Kidney (tissue), 14 donors: ENCODE measurements around the gene ACTC1. TPM values are rescaled to one million over a fixed set of nuclear protein-coding genes. Genes with fewer than 3 reads are reported as not detected.

Experiments
- DNase-seq, 5 donors: peaks; one replicate each; pipeline ENCODE4 v3.0.0-alpha.2; 2013 to 2020
- FAIRE-seq: peaks from 2 replicates; lab custom pipeline; 2012; peaks lifted over from hg19 to GRCh38; lab: Jason Lieb, UNC
- H3K27ac ChIP-seq, 2 donors: one replicate each; pipeline ENCODE4 v1.7.0; 2013; ENCODE audit warnings: low read depth in 2 of 2, low read length in 2 of 2, inconsistent platforms in 1 of 2
- H3K27me3 ChIP-seq: one replicate; pipeline ENCODE4 v1.7.1; 2013; ENCODE audit warnings: low read length, inconsistent platforms; ENCODE audit not compliant: control insufficient read depth, insufficient read depth
- H3K36me3 ChIP-seq, 3 donors: one replicate each; pipeline versions ENCODE4 v1.7.0 to v1.7.1; 2013; ENCODE audit warnings: low read length in 3 of 3, control low read depth in 1 of 3, inconsistent platforms in 1 of 3; ENCODE audit not compliant: insufficient read depth in 3 of 3, control insufficient read depth in 2 of 3
- H3K4me1 ChIP-seq, 3 donors: one replicate each; pipeline versions ENCODE4 v1.7.0 to v1.7.1; 2013; ENCODE audit warnings: low read length in 3 of 3, inconsistent platforms in 1 of 3, low read depth in 1 of 3; ENCODE audit not compliant: control insufficient read depth in 2 of 3, insufficient read depth in 2 of 3
- H3K4me3 ChIP-seq, 3 donors: one replicate each; pipeline versions ENCODE4 v1.7.0 to v1.8.1; 2013; ENCODE audit warnings: low read length in 3 of 3, control low read depth in 1 of 3, inconsistent platforms in 1 of 3
- H3K9ac ChIP-seq, 3 donors: one replicate each; pipeline versions ENCODE4 v1.7.0 to v1.7.1; 2013; ENCODE audit warnings: low read length in 3 of 3, control low read depth in 1 of 3, inconsistent platforms in 1 of 3
- H3K9me3 ChIP-seq, 3 donors: one replicate each; pipeline versions ENCODE4 v1.7.0 to v1.7.1; 2013; ENCODE audit warnings: low read length in 3 of 3, control low read depth in 1 of 3, inconsistent platforms in 1 of 3; ENCODE audit not compliant: control insufficient read depth in 2 of 3, insufficient read depth in 1 of 3
- intact Hi-C: fragments of 100-400 bp; cut with DNase I; formaldehyde crosslinking; loops from one replicate; pipeline ENCODE4 v1.11.1; 2022
- polyA plus RNA-seq: library from polyadenylated mRNA; stranded (reverse); fragments of 350-450 nt; fragmentation: Illumina TruSeq; extraction: RNeasy Lipid Tissue Mini Kit (QIAGEN cat#74804); gene quantifications from one replicate; pipeline ENCODE4 v1.2.3, GENCODE V29; 2014; ENCODE audit warnings: low read depth, low replicate concordance; ENCODE audit not compliant: insufficient read depth
- total RNA-seq: library from RNA; stranded (reverse); fragmentation: NEBNext Ultra II Directional; extraction: Animal tissue kit (Norgen Biotek cat#: 25700); gene quantifications from one replicate; pipeline ENCODE4 v1.2.1, GENCODE V29; 2021
- TF ChIP-seq, protein P1 (sequence below): IDR thresholded peaks from 3 replicates; pipeline ENCODE4 v1.5.1; 2012; ENCODE audit warnings: mild to moderate bottlenecking, moderate library complexity, borderline replicate concordance; ENCODE audit not compliant: insufficient read depth; ENCODE audit errors: extremely low read depth
- donor health status: control.
- donor health status: control.
- donor health status: control.
- donor health status: control.
- donor health status: control.
- donor health status: DM: yes; HTN: yes; CAD: no.
- donor health status: Normal renal cell carcinoma (clear cell type).

ACTC1 gene
- total and polyA plus RNA-seq, 2 donors from 2014 or later = 7.4 to 25.0 TPM

- Histone ChIP-seq H3K4me1 (no peaks in the 10 kb centered on the region), H3K9ac (no peak within 1 kb of the TSS), H3K27ac (no peak within 1 kb of the TSS), H3K27me3 (peaks cover 27% of the 10 kb centered on the region), H3K36me3 (no peaks in the 10 kb centered on the region), H3K4me3 (no peak within 1 kb of the TSS), H3K9me3 (no peaks in the 10 kb centered on the region)
- TF ChIP-seq, protein P1, sequence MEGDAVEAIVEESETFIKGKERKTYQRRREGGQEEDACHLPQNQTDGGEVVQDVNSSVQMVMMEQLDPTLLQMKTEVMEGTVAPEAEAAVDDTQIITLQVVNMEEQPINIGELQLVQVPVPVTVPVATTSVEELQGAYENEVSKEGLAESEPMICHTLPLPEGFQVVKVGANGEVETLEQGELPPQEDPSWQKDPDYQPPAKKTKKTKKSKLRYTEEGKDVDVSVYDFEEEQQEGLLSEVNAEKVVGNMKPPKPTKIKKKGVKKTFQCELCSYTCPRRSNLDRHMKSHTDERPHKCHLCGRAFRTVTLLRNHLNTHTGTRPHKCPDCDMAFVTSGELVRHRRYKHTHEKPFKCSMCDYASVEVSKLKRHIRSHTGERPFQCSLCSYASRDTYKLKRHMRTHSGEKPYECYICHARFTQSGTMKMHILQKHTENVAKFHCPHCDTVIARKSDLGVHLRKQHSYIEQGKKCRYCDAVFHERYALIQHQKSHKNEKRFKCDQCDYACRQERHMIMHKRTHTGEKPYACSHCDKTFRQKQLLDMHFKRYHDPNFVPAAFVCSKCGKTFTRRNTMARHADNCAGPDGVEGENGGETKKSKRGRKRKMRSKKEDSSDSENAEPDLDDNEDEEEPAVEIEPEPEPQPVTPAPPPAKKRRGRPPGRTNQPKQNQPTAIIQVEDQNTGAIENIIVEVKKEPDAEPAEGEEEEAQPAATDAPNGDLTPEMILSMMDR = no peak
- intact Hi-C loops = no loop called here
- FAIRE-seq (no peak), DNase-seq (peak; percentile 16 to 65 (median 45))
These were observed 40.5 kb downstream of the ACTC1 start, which contains the start of gene GJD2 for GRCh38 chr15:34754674-34755418. Gene GJD2 (minus strand): TSS chr15:34754998. CDS start chr15:34754488, 510 bp downstream.

GRCh38 chr15:34754171-34754601 is 41.2 kb downstream of the ACTC1 start:
- FAIRE-seq = no peak
- DNase-seq = peak in 2 of 5 donors; percentile 37 to 53
- TF ChIP-seq, protein P1 = no peak
- Histone ChIP-seq H3K4me1 (no peaks in the 10 kb centered on the region), H3K4me3 (no peak overlapping the region), H3K36me3 (no peaks in the 10 kb centered on the region), H3K27me3 (peaks cover 27% of the 10 kb centered on the region), H3K9me3 (no peaks in the 10 kb centered on the region), H3K9ac (no peak overlapping the region), H3K27ac (no peak overlapping the region)
- intact Hi-C loops = no loop called here

DNA sequence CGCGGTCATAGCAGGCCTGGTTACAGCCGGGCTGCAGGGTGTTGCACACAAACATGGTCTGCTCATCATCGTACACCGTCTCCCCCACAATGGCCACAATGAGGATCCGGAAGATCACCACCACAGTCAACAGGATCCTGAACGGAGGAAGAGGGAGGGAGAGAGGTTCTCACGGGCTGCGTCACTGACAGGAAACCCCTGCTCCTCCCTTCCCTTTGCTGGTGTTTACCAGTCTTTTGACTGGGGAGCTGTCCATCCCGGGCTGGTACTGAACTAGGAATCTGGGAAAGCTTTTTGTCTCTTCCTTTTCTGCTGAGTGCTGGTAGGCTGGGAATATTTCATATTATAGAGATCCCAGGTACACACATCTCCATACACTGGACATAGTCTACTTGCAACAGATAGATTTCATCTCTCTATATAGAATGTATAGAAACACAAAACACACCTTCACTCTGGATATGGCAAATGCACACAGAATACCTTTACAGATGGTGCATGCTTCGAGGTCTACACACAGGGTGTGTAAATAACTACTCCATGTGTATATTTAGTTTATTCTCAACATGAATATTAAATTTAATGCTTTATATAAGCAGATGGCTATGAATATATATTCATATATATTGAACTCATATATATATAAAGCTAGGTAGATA is 42.0 kb downstream of the ACTC1 start:
- H3K4me1 ChIP-seq = no peaks in the 10 kb centered on the region
- H3K27me3 ChIP-seq = peaks cover 27% of the 10 kb centered on the region
- no peak for FAIRE-seq
- H3K9ac ChIP-seq = no peak overlapping the region
- no peaks in the 10 kb centered on the region for H3K9me3 ChIP-seq
- no peaks in the 10 kb centered on the region for H3K36me3 ChIP-seq
- H3K4me3 ChIP-seq = no peak overlapping the region
- TF ChIP-seq, protein P1 = no peak
- no peak overlapping the region for H3K27ac ChIP-seq
- intact Hi-C loops = no loop called here
- DNase-seq = peak in 4 of 5 donors; percentile 61 to 91 (median 84)
